ENCODE data around the gene TCFL5.

Gene TCFL5

GRCh38 chr20:62894261-62894660, 32.6 kb upstream of the TCFL5 start:
- DNase-seq, result no peak

- no peak for DNase-seq
Observed at GRCh38 chr20:62893700-62894099, 32.1 kb upstream of the TCFL5 start.

GRCh38 chr20:62892348-62893304, 31.0 kb upstream of the TCFL5 start:
- no peak for DNase-seq

GRCh38 chr20:62891111-62891510, 29.5 kb upstream of the TCFL5 start:
- no peak for DNase-seq

GRCh38 chr20:62890444-62890843, 28.8 kb upstream of the TCFL5 start:
- no peak for DNase-seq

GRCh38 chr20:62889871-62890270, 28.2 kb upstream of the TCFL5 start:
- DNase-seq, result no peak

- DNase-seq, result no peak
Observed at GRCh38 chr20:62889411-62889810, 27.8 kb upstream of the TCFL5 start.

- no peak for DNase-seq
Observed at GRCh38 chr20:62888910-62889309, 27.3 kb upstream of the TCFL5 start.

- DNase-seq, result no peak
Observed at GRCh38 chr20:62888406-62888805, 26.8 kb upstream of the TCFL5 start.

- DNase-seq, result no peak
Observed at GRCh38 chr20:62887860-62888239, 26.2 kb upstream of the TCFL5 start.

GRCh38 chr20:62887152-62887859, 25.7 kb upstream of the TCFL5 start:
- peak; percentile 43 for DNase-seq

- DNase-seq, result no peak
Observed at GRCh38 chr20:62886709-62887058, 25.1 kb upstream of the TCFL5 start.

GRCh38 chr20:62885896-62886708, 24.5 kb upstream of the TCFL5 start:
- DNase-seq, result no peak

GRCh38 chr20:62885046-62885895, 23.6 kb upstream of the TCFL5 start:
- no peak for DNase-seq

- DNase-seq, result no peak
Observed at GRCh38 chr20:62884556-62884955, 22.9 kb upstream of the TCFL5 start.

GRCh38 chr20:62882426-62882825, 20.8 kb upstream of the TCFL5 start:
- no peak for DNase-seq

GRCh38 chr20:62881662-62882395, 20.2 kb upstream of the TCFL5 start:
- no peak for DNase-seq

GRCh38 chr20:62880935-62881661, 19.5 kb upstream of the TCFL5 start:
- DNase-seq, result no peak

GRCh38 chr20:62880147-62880934, 18.7 kb upstream of the TCFL5 start:
- DNase-seq, result no peak

Measured in KG1 (cell line).